HUDEP-2 (cell line): ENCODE results near the gene SPTAN1.
"Not testable (repeated sequence)": the region's sequence is repeated elsewhere in the genome, so short reads cannot be mapped to it uniquely, and the experiment has no call there.

Source experiments
- DNase-seq, 76 experiments: peaks; one replicate each; lab custom pipeline; 2025; ENCODE audit not compliant: unreplicated experiment in 76 of 76; lab: John Stamatoyannopoulos, UW

The SPTAN1 gene

DNA sequence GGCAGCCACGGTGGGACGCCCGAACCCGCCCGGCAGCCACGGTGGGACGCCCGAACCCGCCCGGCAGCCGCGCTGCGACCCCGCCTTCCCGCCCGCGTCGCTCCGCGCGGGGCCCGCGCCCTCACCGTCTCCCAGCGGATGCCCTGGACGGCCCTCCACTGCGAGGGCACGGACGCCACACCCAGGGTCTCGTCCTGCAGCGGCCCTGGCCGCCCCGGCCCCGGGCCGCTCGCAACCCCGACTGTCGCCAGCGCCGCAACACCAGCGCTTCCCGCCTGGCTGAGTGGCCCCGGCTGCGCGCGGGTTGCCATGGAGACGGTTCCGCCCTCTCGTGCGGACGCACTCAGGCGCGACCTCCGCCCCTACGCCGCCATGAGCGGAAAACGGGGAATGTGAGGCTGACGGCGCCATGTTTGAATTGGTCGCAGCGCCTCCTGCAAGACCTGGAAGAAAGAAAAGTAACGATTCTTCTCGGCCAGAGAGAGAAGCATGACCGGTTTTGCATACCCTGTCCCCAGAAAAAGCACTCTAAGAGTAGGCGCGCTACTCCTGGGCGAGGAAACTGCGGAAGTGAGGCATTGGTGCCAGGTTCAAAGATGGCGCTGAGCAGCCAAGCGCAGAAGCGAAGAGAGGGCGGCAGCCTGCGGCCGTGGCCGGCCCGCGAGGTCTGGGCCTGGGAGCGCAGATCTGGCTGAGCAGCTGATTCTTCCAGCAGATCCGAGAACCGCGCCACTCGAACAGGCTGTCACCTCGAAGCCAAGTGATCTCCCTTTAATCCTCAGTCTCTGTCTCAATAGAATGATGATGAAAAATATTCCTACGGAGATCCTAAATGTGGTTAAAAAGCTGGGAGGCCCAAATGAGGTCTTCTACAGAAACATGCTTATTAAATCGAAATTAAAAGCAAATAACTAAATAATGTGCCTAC lies 104.3 kb downstream of the SPTAN1 start, which contains the start of gene DYNC2I2:
TSS of gene DYNC2I2 (minus strand) at position 432 of the 928 bp plus-strand sequence. CDS start at position 311, 121 bp downstream.
- DNase-seq = peak in 75 of 76 experiments; percentile 16 to 96 (median 90)

DNA sequence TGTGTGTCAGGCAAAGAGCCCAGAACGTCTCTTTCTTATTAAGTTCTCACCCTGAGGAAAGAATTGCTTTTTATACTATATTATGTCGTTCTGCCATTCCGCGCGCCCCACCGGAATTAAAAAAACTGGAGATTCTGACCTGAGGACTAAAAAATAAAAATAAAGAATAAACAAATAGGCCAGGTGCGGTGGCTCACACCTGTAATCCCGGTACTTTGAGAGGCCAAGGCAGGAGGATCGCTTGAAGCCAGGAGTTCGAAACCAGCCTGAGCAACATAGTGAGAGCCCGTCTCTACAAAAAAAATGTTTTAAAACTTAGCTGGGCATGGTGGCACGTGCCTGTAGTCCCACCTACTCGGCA lies 104.9 kb downstream of the SPTAN1 start:
- peak in 1 of 76 experiments; percentile 30 for DNase-seq

- DNase-seq = no peak
These were observed 105.4 kb downstream of the SPTAN1 start for GRCh38 chr9:128657796-128658195.

- not testable (repeated sequence) for DNase-seq
These were observed 114.1 kb downstream of the SPTAN1 start for GRCh38 chr9:128666481-128666941.

DNA sequence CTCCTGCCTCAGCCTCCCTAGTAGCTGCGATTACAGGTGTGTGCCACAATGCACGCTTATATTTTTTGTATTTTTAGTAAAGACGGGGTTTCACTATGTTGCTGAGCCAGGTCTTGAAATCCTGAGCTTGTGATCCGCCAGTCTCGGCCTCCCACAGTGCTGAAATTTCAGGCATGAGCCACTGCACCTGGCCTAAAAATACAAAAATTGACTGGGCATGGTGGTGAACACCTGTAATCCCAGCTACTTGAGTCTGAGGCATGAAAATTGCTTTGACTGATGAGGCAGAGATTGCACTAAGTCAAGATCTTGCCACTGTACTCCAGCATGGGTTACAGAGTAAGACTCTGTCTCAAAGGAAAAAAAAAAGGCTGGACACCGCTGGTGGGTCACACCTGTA lies 117.4 kb downstream of the SPTAN1 start:
- no peak for DNase-seq

DNA sequence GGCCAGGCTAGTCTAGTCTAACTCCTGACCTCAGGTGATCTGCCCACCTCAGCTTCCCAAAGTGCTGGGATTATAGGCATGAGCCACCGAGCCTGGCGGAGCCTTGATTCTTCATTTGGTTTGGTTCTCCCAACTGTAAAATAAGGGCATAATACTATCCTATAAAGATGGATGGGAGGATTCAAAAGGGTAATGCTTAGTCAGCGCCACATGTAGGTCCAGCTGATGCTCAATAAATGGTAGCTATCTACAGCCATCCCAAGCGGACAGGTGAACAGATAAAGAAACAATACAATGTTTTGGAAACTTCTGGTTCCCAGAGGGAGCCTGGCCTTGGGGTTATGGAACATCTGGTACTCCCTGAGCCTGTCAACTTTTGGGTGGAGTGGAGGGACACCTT lies 123.0 kb downstream of the SPTAN1 start:
- no peak for DNase-seq

DNA sequence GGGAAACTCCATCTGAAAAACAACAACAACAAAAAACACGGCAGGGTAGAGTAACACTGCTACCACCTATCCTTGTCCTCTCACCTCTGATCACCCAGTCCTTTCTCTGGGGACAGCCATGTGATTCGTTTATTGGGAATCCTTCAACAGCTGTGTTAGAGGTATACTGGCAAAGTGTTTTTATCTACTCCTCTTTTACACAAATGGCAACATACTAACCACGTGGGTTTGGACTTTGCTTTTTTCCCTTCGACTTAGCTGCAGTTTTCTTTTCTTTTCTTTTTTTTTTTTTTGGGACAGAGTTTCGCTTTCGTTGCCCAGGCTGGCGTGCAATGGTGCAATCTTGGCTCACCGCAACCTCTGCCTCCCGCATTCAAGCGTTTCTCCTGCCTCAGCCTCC lies 125.4 kb downstream of the SPTAN1 start:
- DNase-seq = no peak
